Measurements from ENCODE around the gene CLASP2.

Gene CLASP2

DNA sequence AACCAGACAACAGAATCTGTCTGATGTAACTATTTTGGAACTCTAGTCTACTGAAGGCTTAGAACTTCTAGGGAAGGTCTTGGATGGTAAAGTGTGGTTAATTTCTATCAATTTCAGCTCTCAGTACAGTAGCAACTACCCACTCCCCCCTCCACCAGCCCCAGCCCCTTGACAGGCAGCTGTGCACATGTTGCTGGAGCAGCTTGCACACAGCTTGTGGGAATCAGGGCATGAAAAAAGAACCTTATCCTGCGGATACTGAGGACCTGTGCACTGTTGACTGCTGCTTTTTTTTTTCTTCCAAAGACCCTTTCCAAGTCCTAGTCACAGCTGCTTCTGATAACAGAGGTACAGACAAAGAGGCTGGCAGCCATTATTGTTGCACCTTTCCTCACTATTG lies 196.3 kb downstream of the CLASP2 start:
- Histone ChIP-seq H3K4me1 (ENCODE audit: control insufficient read depth in 1 of 2, insufficient read depth in 2 of 2, low read length in 2 of 2) (no peaks in the 10 kb centered on the region), H3K14ac (ENCODE audit: low read length) (no peak overlapping the region), H2AFZ (ENCODE audit: insufficient read depth, low read length, poor library complexity) (no peak overlapping the region), H2BK5ac (ENCODE audit: low read depth, low read length, poor library complexity) (no peak overlapping the region), H2BK120ac (ENCODE audit: insufficient read depth, low read length, poor library complexity) (no peak overlapping the region), H3K18ac (ENCODE audit: low read length) (no peak overlapping the region), H3K27me3 (ENCODE audit: insufficient read depth, low read length) (no peaks in the 10 kb centered on the region), H3K9ac (ENCODE audit: low read length) (no peak overlapping the region), H3K79me2 (ENCODE audit: control insufficient read depth, insufficient read depth, low read length, poor library complexity) (no peaks in the 10 kb centered on the region), H4K12ac (ENCODE audit: low read depth, low read length) (no peak overlapping the region), H2BK12ac (ENCODE audit: low read length) (no peak overlapping the region), H3K4ac (ENCODE audit: low read depth, low read length) (no peak overlapping the region), H3K23ac (ENCODE audit: low read length) (no peak overlapping the region), H4K8ac (ENCODE audit: low read depth, low read length) (no peak overlapping the region), H2AK5ac (ENCODE audit: low read length) (no peak overlapping the region), H3K27ac (ENCODE audit: low read depth, low read length) (no peak overlapping the region), H3K79me1 (ENCODE audit: low read length) (no peaks in the 10 kb centered on the region), H3K4me2 (ENCODE audit: low read length) (no peak overlapping the region), H3K9me3 (ENCODE audit: insufficient read depth, low read depth, low read length) (no peaks in the 10 kb centered on the region), H4K91ac (ENCODE audit: low read depth, low read length) (no peak overlapping the region), H3K4me3 (ENCODE audit: low read depth, low read length) (no peak overlapping the region), H3K36me3 (ENCODE audit: control insufficient read depth in 1 of 2, insufficient read depth in 2 of 2, low read length in 2 of 2) (peaks cover 4 to 7% of the 10 kb centered on the region in 2 experiments)
- no peak for DNase-seq
- no CpG with 5 or more reads among the region's 1 CpG for WGBS (ENCODE audit: extremely low coverage, insufficient coverage, insufficient read length)

DNA sequence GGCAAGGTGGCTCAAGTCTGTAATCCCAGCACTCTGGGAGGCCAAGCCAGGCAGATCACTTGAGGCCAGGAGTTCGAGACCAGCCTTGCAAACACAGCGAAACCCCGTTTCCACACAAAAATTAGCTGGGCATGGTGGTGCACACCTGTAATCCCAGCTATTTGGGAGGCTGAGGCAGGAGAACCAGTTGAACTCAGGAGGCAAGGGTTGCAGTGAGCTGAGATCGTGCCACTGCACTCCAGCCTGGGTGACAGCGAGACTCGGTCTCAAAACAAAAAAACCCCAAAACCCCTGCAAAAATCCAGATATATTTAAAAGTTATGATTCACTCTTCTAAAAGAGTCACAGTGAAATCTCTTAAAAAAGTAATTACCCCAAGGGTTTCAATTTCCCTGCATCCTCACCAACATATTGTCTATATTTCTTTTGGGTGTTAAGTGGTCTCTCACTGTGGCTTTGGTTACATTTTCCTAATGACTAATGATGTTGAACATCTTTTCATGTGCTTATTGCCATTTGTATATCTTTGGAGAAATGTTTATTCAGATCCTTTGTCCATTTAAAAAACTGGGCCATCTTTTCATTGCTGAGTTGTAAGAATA lies 204.7 kb downstream of the CLASP2 start:
- no peak overlapping the region for H4K91ac ChIP-seq (ENCODE audit: low read depth, low read length)
- H3K4ac ChIP-seq (ENCODE audit: low read depth, low read length): no peak overlapping the region
- no peak overlapping the region for H2AFZ ChIP-seq (ENCODE audit: insufficient read depth, low read length, poor library complexity)
- H4K12ac ChIP-seq (ENCODE audit: low read depth, low read length): no peak overlapping the region
- no peaks in the 10 kb centered on the region for H3K27me3 ChIP-seq (ENCODE audit: insufficient read depth, low read length)
- H2AK5ac ChIP-seq (ENCODE audit: low read length): no peak overlapping the region
- H4K8ac ChIP-seq (ENCODE audit: low read depth, low read length): no peak overlapping the region
- H3K9ac ChIP-seq (ENCODE audit: low read length): no peak overlapping the region
- H3K4me1 ChIP-seq (ENCODE audit: control insufficient read depth in 1 of 2, insufficient read depth in 2 of 2, low read length in 2 of 2): no peaks in the 10 kb centered on the region
- no peaks in the 10 kb centered on the region for H3K9me3 ChIP-seq (ENCODE audit: insufficient read depth, low read depth, low read length)
- peaks cover 8% of the 10 kb centered on the region in 2 experiments for H3K36me3 ChIP-seq (ENCODE audit: control insufficient read depth in 1 of 2, insufficient read depth in 2 of 2, low read length in 2 of 2)
- no peak overlapping the region for H3K23ac ChIP-seq (ENCODE audit: low read length)
- H3K27ac ChIP-seq (ENCODE audit: low read depth, low read length): no peak overlapping the region
- no peak overlapping the region for H3K14ac ChIP-seq (ENCODE audit: low read length)
- H3K4me2 ChIP-seq (ENCODE audit: low read length): no peak overlapping the region
- H3K79me2 ChIP-seq (ENCODE audit: control insufficient read depth, insufficient read depth, low read length, poor library complexity): no peaks in the 10 kb centered on the region
- no peak overlapping the region for H3K18ac ChIP-seq (ENCODE audit: low read length)
- no peak for DNase-seq
- no peak overlapping the region for H3K4me3 ChIP-seq (ENCODE audit: low read depth, low read length)
- no peaks in the 10 kb centered on the region for H3K79me1 ChIP-seq (ENCODE audit: low read length)
- no peak overlapping the region for H2BK120ac ChIP-seq (ENCODE audit: insufficient read depth, low read length, poor library complexity)
- no peak overlapping the region for H2BK12ac ChIP-seq (ENCODE audit: low read length)
- H2BK5ac ChIP-seq (ENCODE audit: low read depth, low read length, poor library complexity): peak overlapping the region; percentile 31
- no CpG with 5 or more reads among the region's 6 CpGs for WGBS (ENCODE audit: extremely low coverage, insufficient coverage, insufficient read length)

DNA sequence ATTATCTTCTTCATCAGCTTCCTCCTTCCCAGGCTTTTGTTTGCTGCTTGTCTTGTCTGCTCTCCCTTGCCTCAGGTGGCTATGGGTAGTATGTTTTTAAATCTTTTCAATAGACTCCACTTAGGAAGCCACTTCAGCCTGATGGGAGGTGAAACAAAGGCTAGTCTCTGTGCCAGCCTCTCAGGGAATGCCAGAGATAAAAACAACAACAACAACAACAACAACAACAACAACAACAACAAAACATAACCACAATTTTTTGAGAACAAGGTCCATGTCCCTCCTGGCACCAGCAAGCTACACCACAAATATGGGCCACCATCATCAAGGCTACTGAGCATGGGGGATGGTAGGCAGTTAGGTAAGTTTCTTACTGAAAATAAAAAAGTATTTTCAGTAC lies 213.0 kb downstream of the CLASP2 start:
- no peak overlapping the region for H2BK12ac ChIP-seq (ENCODE audit: low read length)
- H3K4me2 ChIP-seq (ENCODE audit: low read length): no peak overlapping the region

DNA sequence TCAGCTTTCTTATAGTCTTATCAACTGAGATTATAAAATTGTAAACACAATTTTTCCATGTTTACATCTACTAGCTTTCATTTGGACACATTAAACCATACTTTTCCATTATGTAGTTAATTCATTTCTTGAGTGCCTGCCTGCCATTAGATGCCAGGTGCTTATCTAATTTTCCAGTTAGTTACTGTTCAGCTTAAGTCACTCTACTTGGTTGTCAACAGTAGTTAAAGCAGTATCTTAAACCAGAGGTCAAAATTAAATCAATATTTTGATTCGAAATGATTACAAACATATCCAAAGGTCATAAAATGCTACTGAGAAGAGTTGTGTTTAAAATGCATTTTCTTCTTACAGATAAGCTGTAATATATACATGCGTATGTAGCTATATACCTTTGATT lies 221.6 kb downstream of the CLASP2 start:
- H2BK12ac ChIP-seq (ENCODE audit: low read length): no peak overlapping the region

More for the DNA sequence above, 213.0 kb downstream of the CLASP2 start:
- no peak overlapping the region for H3K23ac ChIP-seq (ENCODE audit: low read length)
- no peak overlapping the region for H4K8ac ChIP-seq (ENCODE audit: low read depth, low read length)
- no peaks in the 10 kb centered on the region for H3K9me3 ChIP-seq (ENCODE audit: insufficient read depth, low read depth, low read length)
- DNase-seq: no peak
- H3K4me3 ChIP-seq (ENCODE audit: low read depth, low read length): no peak overlapping the region
- no peak overlapping the region for H3K14ac ChIP-seq (ENCODE audit: low read length)
- no peak overlapping the region for H3K27ac ChIP-seq (ENCODE audit: low read depth, low read length)
- no peaks in the 10 kb centered on the region for H3K79me1 ChIP-seq (ENCODE audit: low read length)
- no peak overlapping the region for H3K9ac ChIP-seq (ENCODE audit: low read length)
- no peak overlapping the region for H4K91ac ChIP-seq (ENCODE audit: low read depth, low read length)
- H4K12ac ChIP-seq (ENCODE audit: low read depth, low read length): no peak overlapping the region
- H2BK120ac ChIP-seq (ENCODE audit: insufficient read depth, low read length, poor library complexity): no peak overlapping the region
- no peaks in the 10 kb centered on the region for H3K79me2 ChIP-seq (ENCODE audit: control insufficient read depth, insufficient read depth, low read length, poor library complexity)
- peaks cover 7 to 10% of the 10 kb centered on the region in 2 experiments for H3K36me3 ChIP-seq (ENCODE audit: control insufficient read depth in 1 of 2, insufficient read depth in 2 of 2, low read length in 2 of 2)
- no peak overlapping the region for H3K18ac ChIP-seq (ENCODE audit: low read length)
- no peak overlapping the region for H2BK5ac ChIP-seq (ENCODE audit: low read depth, low read length, poor library complexity)
- H2AFZ ChIP-seq (ENCODE audit: insufficient read depth, low read length, poor library complexity): no peak overlapping the region
- H2AK5ac ChIP-seq (ENCODE audit: low read length): no peak overlapping the region
- H3K4ac ChIP-seq (ENCODE audit: low read depth, low read length): no peak overlapping the region
- H3K4me1 ChIP-seq (ENCODE audit: control insufficient read depth in 1 of 2, insufficient read depth in 2 of 2, low read length in 2 of 2): peaks cover 0 to 3% of the 10 kb centered on the region in 2 experiments
- no peaks in the 10 kb centered on the region for H3K27me3 ChIP-seq (ENCODE audit: insufficient read depth, low read length)

More for the DNA sequence above, 221.6 kb downstream of the CLASP2 start:
- Histone ChIP-seq H3K9me3 (ENCODE audit: insufficient read depth, low read depth, low read length) (no peaks in the 10 kb centered on the region), H3K4me1 (ENCODE audit: control insufficient read depth in 1 of 2, insufficient read depth in 2 of 2, low read length in 2 of 2) (no peaks in the 10 kb centered on the region), H4K12ac (ENCODE audit: low read depth, low read length) (no peak overlapping the region), H3K79me1 (ENCODE audit: low read length) (no peaks in the 10 kb centered on the region), H3K23ac (ENCODE audit: low read length) (no peak overlapping the region), H3K14ac (ENCODE audit: low read length) (no peak overlapping the region), H3K79me2 (ENCODE audit: control insufficient read depth, insufficient read depth, low read length, poor library complexity) (no peaks in the 10 kb centered on the region), H4K8ac (ENCODE audit: low read depth, low read length) (no peak overlapping the region), H4K91ac (ENCODE audit: low read depth, low read length) (no peak overlapping the region), H2AFZ (ENCODE audit: insufficient read depth, low read length, poor library complexity) (no peak overlapping the region), H3K4me2 (ENCODE audit: low read length) (no peak overlapping the region), H3K27me3 (ENCODE audit: insufficient read depth, low read length) (no peaks in the 10 kb centered on the region), H2BK5ac (ENCODE audit: low read depth, low read length, poor library complexity) (no peak overlapping the region), H3K36me3 (ENCODE audit: control insufficient read depth in 1 of 2, insufficient read depth in 2 of 2, low read length in 2 of 2) (peaks cover 2% of the 10 kb centered on the region in 2 experiments), H3K18ac (ENCODE audit: low read length) (no peak overlapping the region), H3K9ac (ENCODE audit: low read length) (no peak overlapping the region), H3K4me3 (ENCODE audit: low read depth, low read length) (no peak overlapping the region), H2AK5ac (ENCODE audit: low read length) (no peak overlapping the region), H3K27ac (ENCODE audit: low read depth, low read length) (no peak overlapping the region), H2BK120ac (ENCODE audit: insufficient read depth, low read length, poor library complexity) (no peak overlapping the region), H3K4ac (ENCODE audit: low read depth, low read length) (no peak overlapping the region)
- no peak for DNase-seq
- WGBS (ENCODE audit: extremely low coverage, insufficient coverage, insufficient read length): no CpG with 5 or more reads among the region's 2 CpGs

Measured in trophoblast cell (in vitro differentiated cells and primary cell).